ENCODE results near the gene GBF1. TPM values are rescaled to one million over a fixed set of nuclear protein-coding genes. Genes with fewer than 3 reads are reported as not detected.

Gene GBF1, protein sequence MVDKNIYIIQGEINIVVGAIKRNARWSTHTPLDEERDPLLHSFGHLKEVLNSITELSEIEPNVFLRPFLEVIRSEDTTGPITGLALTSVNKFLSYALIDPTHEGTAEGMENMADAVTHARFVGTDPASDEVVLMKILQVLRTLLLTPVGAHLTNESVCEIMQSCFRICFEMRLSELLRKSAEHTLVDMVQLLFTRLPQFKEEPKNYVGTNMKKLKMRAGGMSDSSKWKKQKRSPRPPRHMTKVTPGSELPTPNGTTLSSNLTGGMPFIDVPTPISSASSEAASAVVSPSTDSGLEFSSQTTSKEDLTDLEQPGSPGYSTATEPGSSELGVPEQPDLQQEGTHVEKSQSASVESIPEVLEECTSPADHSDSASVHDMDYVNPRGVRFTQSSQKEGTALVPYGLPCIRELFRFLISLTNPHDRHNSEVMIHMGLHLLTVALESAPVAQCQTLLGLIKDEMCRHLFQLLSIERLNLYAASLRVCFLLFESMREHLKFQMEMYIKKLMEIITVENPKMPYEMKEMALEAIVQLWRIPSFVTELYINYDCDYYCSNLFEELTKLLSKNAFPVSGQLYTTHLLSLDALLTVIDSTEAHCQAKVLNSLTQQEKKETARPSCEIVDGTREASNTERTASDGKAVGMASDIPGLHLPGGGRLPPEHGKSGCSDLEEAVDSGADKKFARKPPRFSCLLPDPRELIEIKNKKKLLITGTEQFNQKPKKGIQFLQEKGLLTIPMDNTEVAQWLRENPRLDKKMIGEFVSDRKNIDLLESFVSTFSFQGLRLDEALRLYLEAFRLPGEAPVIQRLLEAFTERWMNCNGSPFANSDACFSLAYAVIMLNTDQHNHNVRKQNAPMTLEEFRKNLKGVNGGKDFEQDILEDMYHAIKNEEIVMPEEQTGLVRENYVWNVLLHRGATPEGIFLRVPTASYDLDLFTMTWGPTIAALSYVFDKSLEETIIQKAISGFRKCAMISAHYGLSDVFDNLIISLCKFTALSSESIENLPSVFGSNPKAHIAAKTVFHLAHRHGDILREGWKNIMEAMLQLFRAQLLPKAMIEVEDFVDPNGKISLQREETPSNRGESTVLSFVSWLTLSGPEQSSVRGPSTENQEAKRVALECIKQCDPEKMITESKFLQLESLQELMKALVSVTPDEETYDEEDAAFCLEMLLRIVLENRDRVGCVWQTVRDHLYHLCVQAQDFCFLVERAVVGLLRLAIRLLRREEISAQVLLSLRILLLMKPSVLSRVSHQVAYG (N-terminal part only)
- total RNA-seq (2022; extraction: Qiagen RNA extraction) = 16.6 to 29.9 TPM (median 28.2 TPM) in 5 replicates

DNA sequence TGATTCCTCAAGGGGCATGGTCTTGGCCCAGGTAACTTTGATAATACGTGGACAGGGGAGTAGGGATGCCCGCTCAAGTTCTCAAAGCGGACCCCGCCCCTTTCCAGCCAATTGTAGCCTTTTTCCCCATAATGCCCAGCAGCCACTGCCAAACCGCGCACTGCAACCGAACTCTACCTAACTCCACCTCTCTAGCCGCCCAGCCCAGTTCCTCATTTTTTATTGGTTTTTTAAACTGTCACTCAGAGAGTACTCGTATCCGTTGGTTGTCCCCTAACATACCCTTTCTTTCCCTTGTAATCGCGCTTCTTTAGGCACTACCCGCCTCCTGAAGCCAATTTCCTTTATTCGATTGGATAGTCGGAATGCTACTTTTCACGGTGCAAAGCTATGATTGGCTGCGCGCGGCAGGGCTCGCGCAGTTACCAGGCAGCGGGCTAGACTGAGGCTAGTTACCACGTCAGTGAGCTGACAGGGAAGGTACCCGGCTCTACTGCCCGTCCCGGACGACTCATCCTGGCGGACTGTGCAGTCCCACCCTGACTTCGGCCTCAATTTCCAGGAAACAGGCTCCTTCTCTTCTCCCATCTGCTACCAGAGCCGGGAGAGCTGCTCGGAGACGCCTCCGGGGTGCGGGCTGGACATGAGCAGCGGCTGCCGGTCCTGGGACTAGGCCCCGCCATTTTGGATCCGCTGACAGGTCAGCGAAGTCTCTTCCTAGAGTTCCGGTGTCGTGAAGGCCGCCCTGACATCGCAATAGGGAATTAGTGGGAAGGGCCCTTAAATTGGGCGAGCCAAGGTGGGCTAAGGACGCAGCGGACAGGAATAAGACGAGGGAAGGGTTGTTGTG lies at the start of gene GBF1:
Gene GBF1 (plus strand): TSS at position 451 of the 850 bp plus-strand sequence. CDS start 13,407 bp downstream, outside the sequence.

DNA sequence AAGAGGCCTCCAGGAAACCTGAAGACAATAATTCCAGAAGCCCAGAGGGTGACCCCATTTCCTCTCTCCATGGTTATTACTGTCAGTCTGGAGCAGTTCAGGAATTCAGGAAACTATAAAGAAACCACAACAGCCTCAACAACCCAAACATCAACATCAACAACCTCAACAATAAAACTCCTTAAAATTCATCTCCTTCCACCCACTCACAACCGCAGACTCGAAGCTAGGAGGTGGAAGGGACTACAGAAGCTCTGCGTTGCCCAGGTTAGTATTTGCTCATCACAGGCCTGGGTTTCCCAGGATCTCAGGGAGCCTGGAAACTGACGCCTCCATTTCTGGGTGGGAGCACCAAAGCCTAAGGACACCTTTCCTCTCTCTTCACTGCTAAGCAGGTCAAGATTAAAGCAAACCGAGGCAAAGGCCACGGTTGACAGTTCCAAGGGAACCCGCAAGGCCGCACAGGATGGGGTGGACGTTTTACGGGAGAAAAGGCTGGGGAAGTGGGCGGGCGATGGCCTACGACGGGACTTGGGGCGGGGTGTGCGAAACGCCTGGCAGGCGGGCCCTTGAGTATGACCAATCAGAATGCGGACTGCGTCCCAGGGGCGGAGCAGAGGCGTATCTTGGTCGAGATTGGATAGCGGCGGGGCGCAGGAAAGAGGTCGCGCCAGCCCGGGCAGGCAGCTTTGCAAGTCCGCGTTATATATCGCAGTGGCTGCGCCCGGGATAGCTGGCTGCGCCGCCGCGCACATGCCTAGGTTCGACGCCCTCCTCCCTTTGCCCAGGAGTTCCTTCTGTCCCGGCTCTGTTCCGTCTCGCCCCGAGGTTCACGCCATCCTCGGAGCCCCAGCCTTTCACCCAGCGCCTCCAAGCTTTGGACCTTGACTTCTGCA lies 19.4 kb upstream of the GBF1 start, which contains the start of gene ELOVL3:
Gene ELOVL3 (plus strand): TSS at position 654 of the 896 bp plus-strand sequence. CDS start 250 bp downstream, outside the sequence.

GRCh38 chr10:102241444-102242117 lies 3.8 kb upstream of the GBF1 start, which contains the start of gene PITX3:
Gene PITX3, minus strand, starts transcription at chr10:102241512. Its CDS starts 9,432 bp downstream, at chr10:102232080.

GRCh38 chr10:102395400-102396316 lies 150.3 kb downstream of the GBF1 start, which contains the start of gene NFKB2:
Gene NFKB2, plus strand, starts transcription at chr10:102395705. Its CDS starts 255 bp downstream, at chr10:102395960.

GRCh38 chr10:102418622-102419268 lies 173.4 kb downstream of the GBF1 start, which contains the start of gene PSD:
Gene PSD, minus strand, starts transcription at chr10:102418785. Its CDS starts 1,747 bp downstream, at chr10:102417038.

GRCh38 chr10:102420714-102421506 lies 175.6 kb downstream of the GBF1 start, which contains the start of gene FBXL15:
Gene FBXL15, plus strand, starts transcription at chr10:102420836. Its CDS starts 294 bp downstream, at chr10:102421130.

Other genes starting within 250 kb of the GBF1 start
- gene ARMH3, start 189.4 kb upstream of the GBF1 start, total RNA-seq (2022; extraction: Qiagen RNA extraction) = 9.7 to 11.5 TPM (median 11.0 TPM) in 5 replicates
- 26.7 to 37.1 TPM (median 32.9 TPM) in 5 replicates for gene HPS6, start 180.2 kb upstream of the GBF1 start, total RNA-seq (2022; extraction: Qiagen RNA extraction)
- gene LDB1, start 125.2 kb upstream of the GBF1 start, total RNA-seq (2022; extraction: Qiagen RNA extraction) = 23.8 to 36.7 TPM (median 36.2 TPM) in 5 replicates
- gene PPRC1, start 112.5 kb upstream of the GBF1 start, total RNA-seq (2022; extraction: Qiagen RNA extraction) = 39.1 to 63.8 TPM (median 62.3 TPM) in 5 replicates
- 157 to 178 TPM (median 169 TPM) in 5 replicates for gene NOLC1, start 93.1 kb upstream of the GBF1 start, total RNA-seq (2022; extraction: Qiagen RNA extraction)
- gene ELOVL3, start 19.2 kb upstream of the GBF1 start, total RNA-seq (2022; extraction: Qiagen RNA extraction) = 0.21 to 0.37 TPM (median 0.34 TPM) in 5 replicates
- 0.89 to 1.5 TPM (median 1.1 TPM) in 5 replicates for gene PITX3, start 4.0 kb upstream of the GBF1 start, total RNA-seq (2022; extraction: Qiagen RNA extraction)
- 35.3 to 54.1 TPM (median 45.2 TPM) in 5 replicates for gene NFKB2, start 150.2 kb downstream of the GBF1 start, total RNA-seq (2022; extraction: Qiagen RNA extraction)
- 0.11 to 0.68 TPM (median 0.38 TPM) in 5 replicates for gene PSD, start 173.3 kb downstream of the GBF1 start, total RNA-seq (2022; extraction: Qiagen RNA extraction)
- 5.8 to 9.3 TPM (median 6.9 TPM) in 5 replicates for gene FBXL15, start 175.3 kb downstream of the GBF1 start, total RNA-seq (2022; extraction: Qiagen RNA extraction)
- gene CUEDC2, start 187.0 kb downstream of the GBF1 start, total RNA-seq (2022; extraction: Qiagen RNA extraction) = 57.5 to 64.7 TPM (median 60.7 TPM) in 5 replicates
- gene C10orf95, start 206.0 kb downstream of the GBF1 start, total RNA-seq (2022; extraction: Qiagen RNA extraction) = 0.07 to 0.25 TPM (median 0.13 TPM) in 5 replicates

Measured in A549 treated with dexamethasone at 1 μM for 4 hours (cell line).